Jurkat, Clone E6-1 (cell line): ENCODE results near the gene SDR42E1. TPM values are rescaled to one million over a fixed set of nuclear protein-coding genes. Genes with fewer than 3 reads are reported as not detected.

Experiments used
- DNase-seq: peaks from one replicate; pipeline ENCODE4 v3.0.0-alpha.2; 2011; ENCODE audit warnings: low read depth, low spot score
- H3K4me3 ChIP-seq: 2 replicates; pipeline ENCODE4 v1.5.1; 2011; ENCODE audit warnings: mild to moderate bottlenecking, low read length, control low read depth, moderate library complexity
- polyA plus RNA-seq: library from polyadenylated mRNA; unstranded; fragments of >200 nt; gene quantifications from one replicate; pipeline ENCODE4 v1.2.1, GENCODE V29; 2012; ENCODE audit warnings: missing spikeins; ENCODE audit not compliant: insufficient read length, insufficient read depth

The SDR42E1 gene
- not detected for polyA plus RNA-seq

- DNase-seq, result no peak
- no peak within 1 kb of the TSS for H3K4me3 ChIP-seq
Measured at GRCh38 chr16:82011199-82011641, at the start of gene SDR42E1. Gene SDR42E1 (minus strand): TSS chr16:82011470. CDS start chr16:82000858, 10,612 bp downstream.

GRCh38 chr16:82059983-82060421 is 48.7 kb upstream of the SDR42E1 start:
- no peak for DNase-seq
- H3K4me3 ChIP-seq, result no peak overlapping the region

GRCh38 chr16:82059161-82059982 is 48.1 kb upstream of the SDR42E1 start:
- DNase-seq, result no peak

GRCh38 chr16:82056550-82056896 is 45.3 kb upstream of the SDR42E1 start:
- no peak for DNase-seq
- no peak overlapping the region for H3K4me3 ChIP-seq

More at GRCh38 chr16:82059161-82059982, 48.1 kb upstream of the SDR42E1 start:
- no peak overlapping the region for H3K4me3 ChIP-seq

GRCh38 chr16:82055728-82056549 is 44.7 kb upstream of the SDR42E1 start:
- DNase-seq, result no peak
- H3K4me3 ChIP-seq, result no peak overlapping the region

GRCh38 chr16:82055117-82055516 is 43.8 kb upstream of the SDR42E1 start:
- DNase-seq, result no peak
- H3K4me3 ChIP-seq, result no peak overlapping the region

- no peak for DNase-seq
- H3K4me3 ChIP-seq, result no peak overlapping the region
Measured at GRCh38 chr16:82051656-82052055, 40.4 kb upstream of the SDR42E1 start.

GRCh38 chr16:82050909-82051357 is 39.7 kb upstream of the SDR42E1 start:
- no peak for DNase-seq
- no peak overlapping the region for H3K4me3 ChIP-seq

GRCh38 chr16:82050506-82050905 is 39.2 kb upstream of the SDR42E1 start:
- no peak for DNase-seq
- no peak overlapping the region for H3K4me3 ChIP-seq

GRCh38 chr16:82049484-82049883 is 38.2 kb upstream of the SDR42E1 start:
- no peak overlapping the region for H3K4me3 ChIP-seq
- DNase-seq, result no peak

GRCh38 chr16:82047787-82048186 is 36.5 kb upstream of the SDR42E1 start:
- DNase-seq, result no peak
- H3K4me3 ChIP-seq, result no peak overlapping the region

GRCh38 chr16:82047374-82047773 is 36.1 kb upstream of the SDR42E1 start:
- H3K4me3 ChIP-seq, result no peak overlapping the region
- DNase-seq, result no peak

- no peak overlapping the region for H3K4me3 ChIP-seq
- DNase-seq, result no peak
Measured at GRCh38 chr16:82046941-82047340, 35.7 kb upstream of the SDR42E1 start.

- no peak overlapping the region for H3K4me3 ChIP-seq
- no peak for DNase-seq
Measured at GRCh38 chr16:82046541-82046940, 35.3 kb upstream of the SDR42E1 start.

GRCh38 chr16:82045465-82045864 is 34.2 kb upstream of the SDR42E1 start:
- no peak overlapping the region for H3K4me3 ChIP-seq
- DNase-seq, result no peak

- DNase-seq, result no peak
- no peak overlapping the region for H3K4me3 ChIP-seq
Measured at GRCh38 chr16:82044585-82044911, 33.3 kb upstream of the SDR42E1 start.

GRCh38 chr16:82043680-82044584 is 32.7 kb upstream of the SDR42E1 start:
- H3K4me3 ChIP-seq, result no peak overlapping the region
- DNase-seq, result no peak

GRCh38 chr16:82042846-82043245 is 31.6 kb upstream of the SDR42E1 start:
- DNase-seq, result no peak

GRCh38 chr16:82042144-82042543 is 30.9 kb upstream of the SDR42E1 start:
- H3K4me3 ChIP-seq, result no peak overlapping the region

More at GRCh38 chr16:82042846-82043245, 31.6 kb upstream of the SDR42E1 start:
- no peak overlapping the region for H3K4me3 ChIP-seq

More at GRCh38 chr16:82042144-82042543, 30.9 kb upstream of the SDR42E1 start:
- no peak for DNase-seq
